Skeletal muscle cell (primary cell): ENCODE results near the gene TRABD2A.

Experiments
- DNase-seq: peaks from one replicate; pipeline ENCODE4 v3.0.0-alpha.2; 2010; ENCODE audit warnings: low read depth
- H3K4me3 ChIP-seq: 2 replicates; pipeline ENCODE4 v1.5.1; 2011; ENCODE audit warnings: low read depth, mild to moderate bottlenecking, control low read depth, low read length, moderate library complexity

TRABD2A gene

GRCh38 chr2:84858937-84859336 lies 21.9 kb downstream of the TRABD2A start:
- no peak for DNase-seq
- H3K4me3 ChIP-seq = no peak overlapping the region

GRCh38 chr2:84858123-84858522 lies 22.8 kb downstream of the TRABD2A start:
- DNase-seq = no peak
- H3K4me3 ChIP-seq = no peak overlapping the region

- DNase-seq = no peak
- H3K4me3 ChIP-seq = no peak overlapping the region
Measured at GRCh38 chr2:84857566-84857965, 23.3 kb downstream of the TRABD2A start.

- no peak for DNase-seq
- H3K4me3 ChIP-seq = no peak overlapping the region
Measured at GRCh38 chr2:84856787-84857186, 24.1 kb downstream of the TRABD2A start.

GRCh38 chr2:84855731-84856130 lies 25.2 kb downstream of the TRABD2A start:
- H3K4me3 ChIP-seq = no peak overlapping the region
- DNase-seq = no peak

GRCh38 chr2:84854850-84855249 lies 26.0 kb downstream of the TRABD2A start:
- no peak overlapping the region for H3K4me3 ChIP-seq
- DNase-seq = no peak

GRCh38 chr2:84851876-84852275 lies 29.0 kb downstream of the TRABD2A start:
- no peak for DNase-seq
- H3K4me3 ChIP-seq = no peak overlapping the region

GRCh38 chr2:84850471-84850870 lies 30.4 kb downstream of the TRABD2A start:
- no peak for DNase-seq
- H3K4me3 ChIP-seq = no peak overlapping the region

GRCh38 chr2:84849271-84849952 lies 31.5 kb downstream of the TRABD2A start:
- DNase-seq = no peak
- no peak overlapping the region for H3K4me3 ChIP-seq

GRCh38 chr2:84847326-84848050 lies 33.4 kb downstream of the TRABD2A start:
- H3K4me3 ChIP-seq = no peak overlapping the region
- DNase-seq = no peak

GRCh38 chr2:84846741-84847142 lies 34.1 kb downstream of the TRABD2A start:
- no peak for DNase-seq
- no peak overlapping the region for H3K4me3 ChIP-seq

- no peak for DNase-seq
- no peak overlapping the region for H3K4me3 ChIP-seq
Measured at GRCh38 chr2:84846041-84846663, 34.7 kb downstream of the TRABD2A start.

- DNase-seq = no peak
- H3K4me3 ChIP-seq = no peak overlapping the region
Measured at GRCh38 chr2:84844141-84844540, 36.7 kb downstream of the TRABD2A start.

GRCh38 chr2:84841577-84841976 lies 39.3 kb downstream of the TRABD2A start:
- DNase-seq = no peak
- H3K4me3 ChIP-seq = no peak overlapping the region

GRCh38 chr2:84840306-84840705 lies 40.6 kb downstream of the TRABD2A start:
- no peak for DNase-seq
- H3K4me3 ChIP-seq = no peak overlapping the region

- no peak for DNase-seq
- H3K4me3 ChIP-seq = no peak overlapping the region
Measured at GRCh38 chr2:84839851-84840250, 41.0 kb downstream of the TRABD2A start.

- H3K4me3 ChIP-seq = no peak overlapping the region
- no peak for DNase-seq
Measured at GRCh38 chr2:84838434-84839145, 42.3 kb downstream of the TRABD2A start.

GRCh38 chr2:84836215-84836614 lies 44.7 kb downstream of the TRABD2A start:
- H3K4me3 ChIP-seq = no peak overlapping the region
- no peak for DNase-seq

GRCh38 chr2:84833481-84834150 lies 47.3 kb downstream of the TRABD2A start:
- H3K4me3 ChIP-seq = no peak overlapping the region
- DNase-seq = no peak
